GM23338 (cell line): ENCODE data around the gene ZGPAT. TPM values are rescaled to one million over a fixed set of nuclear protein-coding genes. Genes with fewer than 3 reads are reported as not detected.

Experiments
- ATAC-seq: fragments of 200-7000 bp; cut with Tn5 transposase; 3 replicates; pipeline ENCODE4 v1.9.1; 2020
- DNase-seq: peaks from one replicate; pipeline ENCODE4 v3.0.0-alpha.2; 2015; ENCODE audit warnings: low spot score
- H2AFZ ChIP-seq: fragments of 200-600 bp; sonication (generic); 2 replicates; pipeline ENCODE4 v1.8.0; 2016; ENCODE audit warnings: antibody characterized with exemption, mild to moderate bottlenecking, moderate library complexity
- H3F3A ChIP-seq: fragments of 200-600 bp; sonication (generic); replicated peaks from 2 replicates; pipeline ENCODE4 v1.8.0; 2017; ENCODE audit warnings: antibody characterized with exemption, mixed run types, low read depth
- H3K27ac ChIP-seq: fragments of 200-600 bp; sonication (generic); 2 replicates; pipeline ENCODE4 v1.6.1; 2016; ENCODE audit warnings: low read depth
- H3K27me3 ChIP-seq: fragments of 200-600 bp; sonication (generic); 2 replicates; pipeline ENCODE4 v1.8.0; 2016; ENCODE audit warnings: mild to moderate bottlenecking, mixed run types, moderate library complexity; ENCODE audit not compliant: insufficient read depth
- H3K36me3 ChIP-seq: fragments of 200-600 bp; sonication (generic); 2 replicates; pipeline ENCODE4 v1.8.0; 2016; ENCODE audit warnings: mild to moderate bottlenecking; ENCODE audit not compliant: insufficient read depth
- H3K4me1 ChIP-seq: fragments of 200-600 bp; sonication (generic); 2 replicates; pipeline ENCODE4 v1.8.0; 2016; ENCODE audit warnings: mild to moderate bottlenecking, moderate library complexity; ENCODE audit not compliant: insufficient read depth
- H3K4me2 ChIP-seq: fragments of 200-600 bp; sonication (generic); 2 replicates; pipeline ENCODE4 v1.7.1; 2017; ENCODE audit warnings: mixed run types
- H3K4me3 ChIP-seq: fragments of 200-600 bp; sonication (generic); 2 replicates; pipeline ENCODE4 v1.6.1; 2016; ENCODE audit warnings: mixed run types
- H3K79me2 ChIP-seq: fragments of 200-600 bp; sonication (generic); replicated peaks from 2 replicates; pipeline ENCODE4 v1.8.0; 2017; ENCODE audit warnings: mild to moderate bottlenecking; ENCODE audit not compliant: insufficient read depth
- H3K9me2 ChIP-seq: fragments of 200-600 bp; sonication (generic); 2 replicates; pipeline ENCODE4 v1.8.0; 2017; ENCODE audit not compliant: insufficient read depth
- H4K20me1 ChIP-seq: fragments of 200-600 bp; sonication (generic); replicated peaks from 2 replicates; pipeline ENCODE4 v1.8.0; 2017; ENCODE audit warnings: mild to moderate bottlenecking; ENCODE audit not compliant: insufficient read depth
- H3K27ac Mint-ChIP-seq: 2 replicates; pipeline ENCODE4 v1.8.0; 2020; ENCODE audit warnings: inconsistent platforms, mild to moderate bottlenecking, moderate library complexity, mixed read lengths
- H3K27me3 Mint-ChIP-seq: 3 replicates; pipeline ENCODE4 v1.8.0; 2022; ENCODE audit warnings: low read depth, mild to moderate bottlenecking, moderate library complexity, mixed read lengths, inconsistent platforms; ENCODE audit not compliant: insufficient read depth, poor library complexity
- H3K36me3 Mint-ChIP-seq: 3 replicates; pipeline ENCODE4 v1.8.0; 2021; ENCODE audit warnings: low read depth, mild to moderate bottlenecking, inconsistent platforms, moderate library complexity, mixed read lengths
- H3K4me1 Mint-ChIP-seq: 3 replicates; pipeline ENCODE4 v1.8.0; 2020; ENCODE audit warnings: mild to moderate bottlenecking, inconsistent platforms, mixed read lengths
- H3K4me3 Mint-ChIP-seq: 3 replicates; pipeline ENCODE4 v1.8.0; 2021; ENCODE audit warnings: moderate library complexity, mild to moderate bottlenecking, inconsistent platforms, mixed read lengths
- H3K9me3 Mint-ChIP-seq: 3 replicates; pipeline ENCODE4 v1.8.0; 2020; ENCODE audit warnings: moderate library complexity, mild to moderate bottlenecking, inconsistent platforms, mixed read lengths
- CREB1 ChIP-seq: fragments of 250-450 bp; sonication (Bioruptor Pico); IDR thresholded peaks from 2 replicates; pipeline ENCODE4 v1.5.0; 2020; ENCODE audit warnings: low read depth, mild to moderate bottlenecking, moderate library complexity
- EZH2phosphoT487 ChIP-seq: fragments of 200-600 bp; sonication (generic); IDR thresholded peaks from one replicate; pipeline ENCODE4 v1.8.1; 2018; ENCODE audit warnings: antibody characterized with exemption; ENCODE audit not compliant: unreplicated experiment
- JUNB ChIP-seq: IDR thresholded peaks from one replicate; pipeline ENCODE4 v1.6.1; 2016; ENCODE audit warnings: antibody characterized with exemption; ENCODE audit not compliant: unreplicated experiment
- ZNF331 ChIP-seq: fragments of 250-450 bp; sonication (Bioruptor Pico); IDR thresholded peaks from 2 replicates; pipeline ENCODE4 v1.5.0; 2020; ENCODE audit warnings: low read depth, mild to moderate bottlenecking, moderate library complexity
- polyA plus RNA-seq: library from polyadenylated mRNA; unstranded; fragments of >200 nt; fragmentation: Nextera tagmentation; extraction: Ambion mirVana; gene quantifications from 2 replicates; pipeline ENCODE4 v1.2.1, GENCODE V29; 2016
- total RNA-seq: library from RNA; depleted of rRNA; stranded (reverse); fragments of >200 nt; shearing (Covaris generic); gene quantifications from 2 replicates; pipeline ENCODE4 v1.2.3, GENCODE V29; 2014
- TF ChIP-seq, protein P1 (sequence below): IDR thresholded peaks from one replicate; pipeline ENCODE4 v1.6.1; 2018; ENCODE audit warnings: antibody characterized with exemption; ENCODE audit not compliant: unreplicated experiment
- TF ChIP-seq, protein P2 (sequence below): IDR thresholded peaks from 2 replicates; pipeline ENCODE4 v1.6.1; 2016; ENCODE audit warnings: antibody characterized with exemption

Gene ZGPAT
- total and polyA plus RNA-seq, 2 experiments from 2014 or later = 25.0 to 39.2 TPM

DNA sequence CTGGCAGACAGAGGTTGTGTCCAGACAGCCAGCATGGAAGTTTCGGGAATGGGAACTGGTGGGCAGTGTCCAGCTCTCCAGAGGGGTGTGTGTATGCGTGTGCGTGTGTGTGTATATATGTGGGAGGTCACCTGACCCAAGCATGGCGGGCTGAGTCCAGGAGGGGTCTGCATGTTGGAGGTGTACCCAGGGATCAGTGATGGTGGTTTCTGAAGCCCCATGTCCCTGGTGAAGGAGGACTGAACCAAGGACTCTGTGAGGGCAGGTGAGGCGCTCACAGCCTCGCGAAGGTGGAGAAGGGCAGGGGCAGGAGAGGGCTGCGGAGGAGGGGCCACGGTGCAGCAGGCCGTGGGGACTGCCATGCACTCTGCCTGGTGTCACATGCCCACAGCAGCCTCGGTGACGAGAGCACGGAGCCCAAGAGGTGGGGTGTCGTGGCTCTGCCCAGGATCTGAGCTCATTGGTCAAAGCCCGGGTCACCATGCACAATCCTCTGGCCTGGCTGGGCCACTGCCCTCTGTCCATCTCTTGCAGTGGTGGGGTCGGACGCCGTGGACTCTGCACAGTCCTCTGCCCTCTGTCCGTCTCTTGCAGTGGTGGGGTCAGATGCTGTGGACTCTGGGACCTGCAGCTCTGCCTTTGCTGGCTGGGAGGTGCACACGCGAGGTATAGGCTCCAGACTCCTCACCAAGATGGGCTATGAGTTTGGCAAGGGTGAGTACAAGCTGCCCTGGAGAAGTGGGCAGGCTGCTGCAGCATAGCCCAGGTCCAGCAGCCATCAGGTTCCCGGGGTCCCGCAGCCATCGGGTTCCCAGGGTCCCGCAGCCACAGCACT is 26.5 kb downstream of the ZGPAT start:
- Histone ChIP-seq H3K9me2 (0 out of 2 replicates have a peak, but pooled peaks cover 5% of the 10 kb centered on the region), H3K4me2 (no peak overlapping the region), H4K20me1 (no peaks in the 10 kb centered on the region), H3K27ac (no peak overlapping the region), H3K79me2 (no peaks in the 10 kb centered on the region), H2AFZ (no peak overlapping the region), H3F3A (peaks cover 12% of the 10 kb centered on the region), H3K36me3 (no peaks in the 10 kb centered on the region), H3K27me3 (peaks cover 6% of the 10 kb centered on the region), H3K4me1 (no peaks in the 10 kb centered on the region; the same call in 1 of the 2 replicates), H3K4me3 (no peak overlapping the region)
- Mint-ChIP-seq H3K36me3 (peaks cover 14% of the 10 kb centered on the region), H3K4me1 (no peaks in the 10 kb centered on the region), H3K4me3 (no peak overlapping the region; the same call in 2 of the 3 replicates), H3K9me3 (no peaks in the 10 kb centered on the region; the same call in 2 of the 3 replicates), H3K27ac (no peak overlapping the region), H3K27me3 (peaks cover 14% of the 10 kb centered on the region)
- no peak for DNase-seq
- no peak for ATAC-seq
- TF ChIP-seq CREB1 (CRISPR knock-in tag) (no peak), ZNF331 (no peak), EZH2phosphoT487 (no peak)
- TF ChIP-seq, protein P1, sequence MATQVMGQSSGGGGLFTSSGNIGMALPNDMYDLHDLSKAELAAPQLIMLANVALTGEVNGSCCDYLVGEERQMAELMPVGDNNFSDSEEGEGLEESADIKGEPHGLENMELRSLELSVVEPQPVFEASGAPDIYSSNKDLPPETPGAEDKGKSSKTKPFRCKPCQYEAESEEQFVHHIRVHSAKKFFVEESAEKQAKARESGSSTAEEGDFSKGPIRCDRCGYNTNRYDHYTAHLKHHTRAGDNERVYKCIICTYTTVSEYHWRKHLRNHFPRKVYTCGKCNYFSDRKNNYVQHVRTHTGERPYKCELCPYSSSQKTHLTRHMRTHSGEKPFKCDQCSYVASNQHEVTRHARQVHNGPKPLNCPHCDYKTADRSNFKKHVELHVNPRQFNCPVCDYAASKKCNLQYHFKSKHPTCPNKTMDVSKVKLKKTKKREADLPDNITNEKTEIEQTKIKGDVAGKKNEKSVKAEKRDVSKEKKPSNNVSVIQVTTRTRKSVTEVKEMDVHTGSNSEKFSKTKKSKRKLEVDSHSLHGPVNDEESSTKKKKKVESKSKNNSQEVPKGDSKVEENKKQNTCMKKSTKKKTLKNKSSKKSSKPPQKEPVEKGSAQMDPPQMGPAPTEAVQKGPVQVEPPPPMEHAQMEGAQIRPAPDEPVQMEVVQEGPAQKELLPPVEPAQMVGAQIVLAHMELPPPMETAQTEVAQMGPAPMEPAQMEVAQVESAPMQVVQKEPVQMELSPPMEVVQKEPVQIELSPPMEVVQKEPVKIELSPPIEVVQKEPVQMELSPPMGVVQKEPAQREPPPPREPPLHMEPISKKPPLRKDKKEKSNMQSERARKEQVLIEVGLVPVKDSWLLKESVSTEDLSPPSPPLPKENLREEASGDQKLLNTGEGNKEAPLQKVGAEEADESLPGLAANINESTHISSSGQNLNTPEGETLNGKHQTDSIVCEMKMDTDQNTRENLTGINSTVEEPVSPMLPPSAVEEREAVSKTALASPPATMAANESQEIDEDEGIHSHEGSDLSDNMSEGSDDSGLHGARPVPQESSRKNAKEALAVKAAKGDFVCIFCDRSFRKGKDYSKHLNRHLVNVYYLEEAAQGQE = no peak

DNA sequence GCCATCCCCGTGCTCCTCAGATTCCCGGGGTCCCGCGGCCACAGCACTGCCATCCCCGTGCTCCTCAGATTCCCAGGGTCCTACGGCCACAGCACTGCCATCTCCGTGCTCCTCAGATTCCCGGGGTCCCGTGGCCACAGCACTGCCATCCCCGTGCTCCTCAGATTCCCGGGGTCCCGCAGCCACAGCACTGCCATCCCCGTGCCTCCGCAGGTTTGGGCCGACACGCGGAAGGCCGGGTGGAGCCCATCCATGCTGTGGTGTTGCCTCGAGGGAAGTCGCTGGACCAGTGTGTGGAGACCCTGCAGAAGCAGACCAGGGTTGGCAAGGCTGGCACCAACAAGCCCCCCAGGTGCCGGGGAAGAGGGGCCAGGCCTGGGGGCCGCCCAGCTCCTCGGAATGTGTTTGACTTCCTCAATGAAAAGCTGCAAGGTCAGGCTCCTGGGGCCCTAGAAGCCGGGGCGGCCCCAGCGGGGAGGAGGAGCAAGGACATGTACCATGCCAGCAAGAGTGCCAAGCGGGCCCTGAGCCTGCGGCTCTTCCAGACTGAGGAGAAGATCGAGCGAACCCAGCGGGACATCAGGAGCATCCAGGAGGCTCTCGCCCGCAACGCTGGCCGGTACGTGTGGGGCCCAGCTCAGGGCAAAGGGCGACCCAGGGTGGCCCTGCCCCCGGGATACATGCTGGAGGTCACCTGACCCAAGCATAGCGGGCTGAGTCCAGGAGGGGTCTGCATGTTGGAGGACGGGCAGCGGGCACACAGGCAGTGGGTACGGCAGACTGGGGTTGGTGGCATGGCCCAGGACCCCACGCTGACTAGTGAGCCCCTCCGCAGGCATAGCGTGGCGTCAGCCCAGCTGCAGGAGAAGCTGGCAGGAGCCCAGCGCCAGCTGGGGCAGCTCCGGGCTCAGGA is 27.4 kb downstream of the ZGPAT start:
- no peaks in the 10 kb centered on the region; the same call in 1 of the 2 replicates for H3K4me1 ChIP-seq
- DNase-seq (no peak), ATAC-seq (no peak)
- H2AFZ ChIP-seq = no peak overlapping the region
- H3K27me3 ChIP-seq = peaks cover 6% of the 10 kb centered on the region
- peaks cover 10% of the 10 kb centered on the region for H3K36me3 Mint-ChIP-seq
- no peaks in the 10 kb centered on the region for H3K36me3 ChIP-seq
- no peak overlapping the region for H3K27ac Mint-ChIP-seq
- no peaks in the 10 kb centered on the region; the same call in 2 of the 3 replicates for H3K9me3 Mint-ChIP-seq
- H4K20me1 ChIP-seq = no peaks in the 10 kb centered on the region
- 0 out of 2 replicates have a peak, but pooled peaks cover 5% of the 10 kb centered on the region for H3K9me2 ChIP-seq
- H3K27ac ChIP-seq = no peak overlapping the region
- no peak for TF ChIP-seq JUNB
- TF ChIP-seq, protein P2, sequence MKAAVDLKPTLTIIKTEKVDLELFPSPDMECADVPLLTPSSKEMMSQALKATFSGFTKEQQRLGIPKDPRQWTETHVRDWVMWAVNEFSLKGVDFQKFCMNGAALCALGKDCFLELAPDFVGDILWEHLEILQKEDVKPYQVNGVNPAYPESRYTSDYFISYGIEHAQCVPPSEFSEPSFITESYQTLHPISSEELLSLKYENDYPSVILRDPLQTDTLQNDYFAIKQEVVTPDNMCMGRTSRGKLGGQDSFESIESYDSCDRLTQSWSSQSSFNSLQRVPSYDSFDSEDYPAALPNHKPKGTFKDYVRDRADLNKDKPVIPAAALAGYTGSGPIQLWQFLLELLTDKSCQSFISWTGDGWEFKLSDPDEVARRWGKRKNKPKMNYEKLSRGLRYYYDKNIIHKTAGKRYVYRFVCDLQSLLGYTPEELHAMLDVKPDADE = no peak
- no peak for TF ChIP-seq ZNF331
- TF ChIP-seq, protein P1 = no peak
- H3K4me1 Mint-ChIP-seq = no peaks in the 10 kb centered on the region
- no peak overlapping the region for H3K4me3 Mint-ChIP-seq
- H3K27me3 Mint-ChIP-seq = peaks cover 14% of the 10 kb centered on the region
- peaks cover 12% of the 10 kb centered on the region for H3F3A ChIP-seq
- H3K4me2 ChIP-seq = no peak overlapping the region
- H3K79me2 ChIP-seq = no peaks in the 10 kb centered on the region
- no peak overlapping the region for H3K4me3 ChIP-seq
